SU-DHL-6 (cell line): ENCODE measurements around the gene BTNL2.

Source experiments
- H2AFZ ChIP-seq: fragments of 200-600 bp; sonication (generic); 2 replicates; pipeline ENCODE4 v1.6.1; 2014; ENCODE audit warnings: low read depth, mild to moderate bottlenecking, moderate library complexity, mixed read lengths, antibody characterized with exemption, low read length; ENCODE audit not compliant: severe bottlenecking
- H3F3A ChIP-seq: fragments of 200-600 bp; shearing (Covaris generic); 2 replicates; pipeline ENCODE4 v1.6.0; 2016; ENCODE audit warnings: antibody characterized with exemption, mild to moderate bottlenecking; ENCODE audit not compliant: insufficient read depth
- H3K27ac ChIP-seq: fragments of 200-600 bp; sonication (generic); 2 replicates; pipeline ENCODE4 v1.5.1; 2016; ENCODE audit warnings: low read depth, mild to moderate bottlenecking, low read length, moderate library complexity, mixed read lengths
- H3K27me3 ChIP-seq: fragments of 200-600 bp; sonication (generic), shearing (Covaris generic); 2 replicates; pipeline ENCODE4 v1.6.0; 2014; ENCODE audit warnings: mild to moderate bottlenecking, low read length
- H3K36me3 ChIP-seq: fragments of 200-600 bp; sonication (generic); 2 replicates; pipeline ENCODE4 v1.6.1; 2014; ENCODE audit warnings: mild to moderate bottlenecking, low read length, mixed read lengths
- H3K4me2 ChIP-seq: fragments of 300-600, 200-600 bp; shearing (Covaris generic), sonication (generic); 2 replicates; pipeline ENCODE4 v1.6.0; 2014; ENCODE audit warnings: low read length, low read depth, mild to moderate bottlenecking; ENCODE audit not compliant: poor library complexity, severe bottlenecking
- H3K4me3 ChIP-seq: fragments of 200-600 bp; sonication (generic); 2 replicates; pipeline ENCODE4 v1.5.1; 2014; ENCODE audit warnings: antibody characterized with exemption, low read length, mild to moderate bottlenecking, mixed read lengths; ENCODE audit not compliant: insufficient read depth, poor library complexity, severe bottlenecking
- H3K79me2 ChIP-seq: fragments of 200-600 bp; sonication (generic); 2 replicates; pipeline ENCODE4 v1.6.1; 2014; ENCODE audit warnings: mild to moderate bottlenecking, low read length, moderate library complexity; ENCODE audit not compliant: insufficient read depth
- H3K9ac ChIP-seq: fragments of 200-600 bp; sonication (generic); 2 replicates; pipeline ENCODE4 v1.7.0; 2014; ENCODE audit warnings: mild to moderate bottlenecking, low read length
- H3K9me2 ChIP-seq: fragments of 200-600 bp; sonication (generic); replicated peaks from 2 replicates; pipeline ENCODE4 v1.6.1; 2014; ENCODE audit warnings: low read length; ENCODE audit not compliant: insufficient read depth
- H3K9me3 ChIP-seq: fragments of 200-600 bp; sonication (generic); 2 replicates; pipeline ENCODE4 v1.6.1; 2014; ENCODE audit warnings: low read length, mixed read lengths; ENCODE audit not compliant: insufficient read depth
- H4K20me1 ChIP-seq: fragments of 200-600 bp; sonication (generic); 2 replicates; pipeline ENCODE4 v1.6.1; 2014; ENCODE audit warnings: low read depth, mild to moderate bottlenecking, antibody characterized with exemption, low read length, moderate library complexity, mixed read lengths
- EZH2phosphoT487 ChIP-seq: fragments of 200-600 bp; sonication (generic), shearing (Covaris generic); conservative IDR thresholded peaks from 2 replicates; pipeline ENCODE4 v1.6.1; 2018; ENCODE audit warnings: mild to moderate bottlenecking, antibody characterized with exemption, low read length, moderate library complexity, mixed read lengths
- TF ChIP-seq, protein P1 (sequence below): fragments of 200-600 bp; sonication (generic); IDR thresholded peaks from one replicate; pipeline ENCODE4 v1.5.1; 2017; ENCODE audit warnings: antibody characterized with exemption, mild to moderate bottlenecking, low read length, moderate library complexity; ENCODE audit not compliant: insufficient read depth, poor library complexity, severe bottlenecking

Gene BTNL2

GRCh38 chr6:32431142-32431541, 24.2 kb upstream of the BTNL2 start:
- Histone ChIP-seq H3K9me3 (no peaks in the 10 kb centered on the region), H3K4me3 (no peak overlapping the region), H3K27ac (no peak overlapping the region), H3K9me2 (no peaks in the 10 kb centered on the region), H2AFZ (no peak overlapping the region), H3K36me3 (no peaks in the 10 kb centered on the region), H3K79me2 (no peaks in the 10 kb centered on the region), H3K27me3 (no peaks in the 10 kb centered on the region), H3F3A (0 out of 2 replicates have a peak, but pooled peaks cover 6% of the 10 kb centered on the region), H3K4me2 (no peak overlapping the region), H3K9ac (no peak overlapping the region), H4K20me1 (no peaks in the 10 kb centered on the region)
- TF ChIP-seq, protein P1, sequence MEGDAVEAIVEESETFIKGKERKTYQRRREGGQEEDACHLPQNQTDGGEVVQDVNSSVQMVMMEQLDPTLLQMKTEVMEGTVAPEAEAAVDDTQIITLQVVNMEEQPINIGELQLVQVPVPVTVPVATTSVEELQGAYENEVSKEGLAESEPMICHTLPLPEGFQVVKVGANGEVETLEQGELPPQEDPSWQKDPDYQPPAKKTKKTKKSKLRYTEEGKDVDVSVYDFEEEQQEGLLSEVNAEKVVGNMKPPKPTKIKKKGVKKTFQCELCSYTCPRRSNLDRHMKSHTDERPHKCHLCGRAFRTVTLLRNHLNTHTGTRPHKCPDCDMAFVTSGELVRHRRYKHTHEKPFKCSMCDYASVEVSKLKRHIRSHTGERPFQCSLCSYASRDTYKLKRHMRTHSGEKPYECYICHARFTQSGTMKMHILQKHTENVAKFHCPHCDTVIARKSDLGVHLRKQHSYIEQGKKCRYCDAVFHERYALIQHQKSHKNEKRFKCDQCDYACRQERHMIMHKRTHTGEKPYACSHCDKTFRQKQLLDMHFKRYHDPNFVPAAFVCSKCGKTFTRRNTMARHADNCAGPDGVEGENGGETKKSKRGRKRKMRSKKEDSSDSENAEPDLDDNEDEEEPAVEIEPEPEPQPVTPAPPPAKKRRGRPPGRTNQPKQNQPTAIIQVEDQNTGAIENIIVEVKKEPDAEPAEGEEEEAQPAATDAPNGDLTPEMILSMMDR = no peak
- no peak for TF ChIP-seq EZH2phosphoT487

DNA sequence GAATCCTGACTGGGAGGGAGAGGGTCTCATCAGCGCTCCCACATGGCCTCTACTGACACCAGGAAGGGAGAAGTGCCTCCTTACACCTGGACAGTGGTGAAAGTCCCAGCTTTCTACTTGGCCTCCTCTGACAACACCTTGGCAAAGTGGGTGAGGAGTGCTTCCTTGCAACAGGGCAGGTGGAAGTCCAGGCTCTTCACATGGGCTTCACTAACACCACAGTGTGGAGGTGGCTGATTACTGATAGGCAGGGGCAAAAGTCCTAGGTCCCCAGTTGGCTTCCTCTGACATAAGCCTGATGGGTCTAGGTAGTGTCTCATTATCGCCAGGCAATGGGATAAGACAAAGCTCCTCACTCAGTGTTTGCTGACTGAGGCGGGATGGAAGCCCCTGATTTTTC, 23.2 kb upstream of the BTNL2 start:
- H3K9me3 ChIP-seq = no peaks in the 10 kb centered on the region
- no peaks in the 10 kb centered on the region for H3K27me3 ChIP-seq
- no peaks in the 10 kb centered on the region for H3K9me2 ChIP-seq
- H2AFZ ChIP-seq = no peak overlapping the region
- no peaks in the 10 kb centered on the region for H4K20me1 ChIP-seq
- H3K79me2 ChIP-seq = no peaks in the 10 kb centered on the region
- no peaks in the 10 kb centered on the region for H3K36me3 ChIP-seq
- H3K4me3 ChIP-seq = no peak overlapping the region
- no peak for TF ChIP-seq EZH2phosphoT487
- TF ChIP-seq, protein P1 = no peak
- 0 out of 2 replicates have a peak, but pooled peaks cover 6% of the 10 kb centered on the region for H3F3A ChIP-seq
- H3K4me2 ChIP-seq = no peak overlapping the region
- no peak overlapping the region for H3K27ac ChIP-seq
- H3K9ac ChIP-seq = no peak overlapping the region

DNA sequence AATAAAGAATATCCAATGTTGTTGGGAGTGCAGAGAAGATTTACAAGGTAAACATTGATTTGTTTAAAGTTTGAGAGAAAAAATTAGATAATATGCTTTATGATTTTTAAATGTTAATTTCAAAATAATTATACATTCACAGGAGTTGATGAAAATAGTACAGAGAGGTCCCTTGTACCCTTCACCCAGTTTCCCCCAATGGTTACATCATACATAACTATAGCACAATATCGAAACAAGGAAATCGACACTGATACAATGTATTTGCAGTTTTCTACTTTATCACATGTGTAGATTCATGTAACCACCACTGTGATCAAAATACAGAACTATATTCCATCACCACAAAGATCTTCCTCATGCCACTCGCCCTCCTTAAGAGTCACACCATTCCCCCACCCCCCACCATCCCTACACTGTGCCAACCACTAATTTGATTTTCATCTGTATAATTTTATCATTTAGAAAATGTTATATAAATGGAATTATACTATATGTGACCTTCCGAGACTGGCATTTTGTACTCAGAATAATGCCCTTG, 21.0 kb upstream of the BTNL2 start:
- no peak overlapping the region for H2AFZ ChIP-seq

More for the DNA sequence above, 21.0 kb upstream of the BTNL2 start:
- no peaks in the 10 kb centered on the region for H3K79me2 ChIP-seq
- TF ChIP-seq, protein P1 = no peak
- TF ChIP-seq EZH2phosphoT487 = no peak
- H3K27ac ChIP-seq = no peak overlapping the region
- H3K4me2 ChIP-seq = no peak overlapping the region
- H3K36me3 ChIP-seq = no peaks in the 10 kb centered on the region
- H3K9ac ChIP-seq = no peak overlapping the region
- H3K4me3 ChIP-seq = no peak overlapping the region
- no peaks in the 10 kb centered on the region for H4K20me1 ChIP-seq
- H3K27me3 ChIP-seq = no peaks in the 10 kb centered on the region
- no peaks in the 10 kb centered on the region for H3K9me2 ChIP-seq
- no peaks in the 10 kb centered on the region for H3K9me3 ChIP-seq
- H3F3A ChIP-seq = 0 out of 2 replicates have a peak, but pooled peaks cover 6% of the 10 kb centered on the region
